Measurements from ENCODE around the gene SNX8.

Gene SNX8

GRCh38 chr7:2259480-2259879, 54.8 kb downstream of the SNX8 start:
- no peak for DNase-seq

DNA sequence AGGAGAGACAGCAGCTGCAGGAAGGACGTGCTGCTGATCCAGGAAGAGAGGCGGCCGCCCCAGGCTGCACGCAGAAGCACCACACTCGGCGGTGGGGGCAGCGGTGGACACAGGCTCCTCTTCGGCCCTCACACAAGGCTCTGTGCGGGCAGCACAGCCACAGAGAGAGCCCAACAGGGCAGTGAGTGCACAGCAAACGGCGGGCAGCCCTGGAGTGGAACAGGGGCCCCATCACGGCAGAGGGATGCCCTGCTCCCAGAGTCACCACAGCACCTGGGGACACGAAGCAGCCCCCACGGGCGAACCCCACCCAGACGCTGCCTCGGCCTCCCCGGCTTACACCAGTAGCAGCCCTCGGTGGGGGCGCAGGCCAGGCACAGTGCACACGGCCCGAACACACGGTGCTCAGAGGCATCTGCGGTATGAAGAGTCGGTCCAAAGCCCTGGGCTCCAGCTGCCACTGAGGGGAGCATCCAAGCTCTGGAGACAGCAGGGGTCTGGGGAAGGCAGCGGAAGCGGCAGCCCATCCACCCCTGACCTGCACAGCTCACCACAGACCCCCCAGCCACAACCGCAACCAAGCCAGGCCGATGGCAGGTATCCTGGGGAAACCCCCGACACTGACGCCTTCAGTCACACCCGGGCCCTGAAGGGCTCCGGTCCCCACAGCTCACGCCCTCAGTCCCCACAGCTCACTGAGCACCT, 55.4 kb downstream of the SNX8 start:
- DNase-seq = no peak

- DNase-seq = no peak
Measured at GRCh38 chr7:2257651-2258050, 56.6 kb downstream of the SNX8 start.

- DNase-seq = no peak
Measured at GRCh38 chr7:2257046-2257551, 57.1 kb downstream of the SNX8 start.

DNA sequence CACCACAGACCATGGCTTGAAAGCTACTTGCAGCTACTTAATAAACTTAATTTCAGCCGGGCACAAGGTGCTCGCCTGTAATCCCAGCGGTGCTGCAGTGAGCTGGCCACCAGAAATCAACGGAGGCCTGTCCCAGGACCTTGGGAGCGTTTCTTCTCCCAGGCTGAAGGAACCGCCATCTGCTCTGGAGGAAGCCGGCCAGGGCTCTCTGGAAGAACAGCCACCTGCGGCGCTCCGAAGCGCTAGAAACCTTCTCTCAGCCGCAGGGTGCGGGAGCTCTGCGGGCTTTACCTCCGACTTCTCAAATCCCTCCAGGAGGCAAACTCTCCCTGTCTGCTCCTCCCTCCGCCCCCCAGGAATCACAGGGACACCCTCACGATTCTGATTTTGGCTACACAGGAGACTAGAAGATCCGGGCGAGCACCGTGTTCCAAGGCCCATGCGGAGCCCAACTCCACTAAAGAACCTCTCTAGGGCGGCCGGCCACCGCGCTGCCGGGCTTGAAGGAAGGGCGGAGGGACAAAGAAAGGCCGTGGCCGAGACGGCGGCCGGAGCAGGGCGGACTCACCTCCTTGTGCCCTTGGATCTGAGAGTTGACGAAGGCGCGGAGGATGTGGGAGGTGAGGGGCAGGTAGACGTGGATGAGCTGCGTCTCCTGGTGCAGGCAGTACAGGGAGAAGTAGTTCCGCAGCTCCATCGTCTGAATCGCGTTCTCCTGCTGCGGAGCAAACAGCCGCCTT, 57.8 kb downstream of the SNX8 start:
- no peak for DNase-seq

- no peak for DNase-seq
Measured at GRCh38 chr7:2255145-2256139, 58.8 kb downstream of the SNX8 start.

DNA sequence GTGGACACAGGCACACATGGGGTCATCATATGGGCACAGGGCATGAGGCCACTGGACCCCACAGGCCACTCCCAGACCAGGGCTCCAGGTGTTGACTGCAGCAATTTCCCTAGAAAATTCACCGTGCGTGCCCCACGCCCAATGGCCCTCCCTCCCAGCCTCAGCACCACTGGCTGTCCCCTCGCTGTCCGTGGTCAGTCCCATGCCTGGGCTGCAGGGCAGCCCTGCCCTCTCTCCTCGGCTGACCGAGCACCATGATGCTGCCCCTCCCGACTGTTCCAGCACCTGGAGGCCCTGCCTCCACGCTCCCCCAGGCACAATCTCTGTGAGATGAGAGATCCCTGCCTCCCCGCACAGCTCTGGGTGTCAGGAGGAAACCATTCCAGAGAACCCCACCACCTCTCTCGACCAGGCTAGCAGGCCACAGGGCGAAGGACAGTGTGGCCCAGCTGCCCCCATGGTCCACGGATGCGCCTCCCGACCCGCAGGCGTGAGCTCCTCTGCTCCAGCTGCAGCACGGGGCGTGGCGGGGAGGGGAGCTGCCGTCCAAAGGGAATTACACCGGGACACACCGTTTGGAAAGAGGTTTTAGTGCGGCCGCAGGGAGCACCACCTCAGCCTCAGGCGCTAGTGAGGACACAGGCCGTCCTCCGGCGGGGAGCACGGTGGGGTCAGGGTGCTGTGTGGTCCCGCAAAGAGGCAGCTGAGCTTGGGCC, 59.7 kb downstream of the SNX8 start:
- no peak for DNase-seq

- DNase-seq = no peak
Measured at GRCh38 chr7:2253525-2254244, 60.6 kb downstream of the SNX8 start.

DNA sequence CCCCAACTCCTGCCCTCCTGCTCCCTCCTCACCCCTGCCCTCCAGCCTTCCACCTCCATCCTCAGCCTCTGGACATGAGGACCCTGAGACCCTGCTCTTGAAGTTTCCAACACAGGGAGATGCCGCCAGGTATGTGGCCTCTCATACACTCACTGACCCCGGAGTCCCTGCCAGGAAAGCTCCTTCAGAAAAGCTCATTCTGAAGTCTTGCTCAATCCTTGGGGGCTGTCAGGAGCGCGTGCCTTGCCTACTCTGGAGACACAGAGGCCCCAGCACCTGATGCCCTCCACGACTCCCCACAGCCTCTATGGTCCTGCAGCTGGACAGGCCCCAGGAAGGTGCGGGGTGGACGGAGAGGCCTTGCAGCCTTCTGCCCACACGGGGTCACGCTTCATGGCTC, 61.2 kb downstream of the SNX8 start:
- no peak for DNase-seq

DNA sequence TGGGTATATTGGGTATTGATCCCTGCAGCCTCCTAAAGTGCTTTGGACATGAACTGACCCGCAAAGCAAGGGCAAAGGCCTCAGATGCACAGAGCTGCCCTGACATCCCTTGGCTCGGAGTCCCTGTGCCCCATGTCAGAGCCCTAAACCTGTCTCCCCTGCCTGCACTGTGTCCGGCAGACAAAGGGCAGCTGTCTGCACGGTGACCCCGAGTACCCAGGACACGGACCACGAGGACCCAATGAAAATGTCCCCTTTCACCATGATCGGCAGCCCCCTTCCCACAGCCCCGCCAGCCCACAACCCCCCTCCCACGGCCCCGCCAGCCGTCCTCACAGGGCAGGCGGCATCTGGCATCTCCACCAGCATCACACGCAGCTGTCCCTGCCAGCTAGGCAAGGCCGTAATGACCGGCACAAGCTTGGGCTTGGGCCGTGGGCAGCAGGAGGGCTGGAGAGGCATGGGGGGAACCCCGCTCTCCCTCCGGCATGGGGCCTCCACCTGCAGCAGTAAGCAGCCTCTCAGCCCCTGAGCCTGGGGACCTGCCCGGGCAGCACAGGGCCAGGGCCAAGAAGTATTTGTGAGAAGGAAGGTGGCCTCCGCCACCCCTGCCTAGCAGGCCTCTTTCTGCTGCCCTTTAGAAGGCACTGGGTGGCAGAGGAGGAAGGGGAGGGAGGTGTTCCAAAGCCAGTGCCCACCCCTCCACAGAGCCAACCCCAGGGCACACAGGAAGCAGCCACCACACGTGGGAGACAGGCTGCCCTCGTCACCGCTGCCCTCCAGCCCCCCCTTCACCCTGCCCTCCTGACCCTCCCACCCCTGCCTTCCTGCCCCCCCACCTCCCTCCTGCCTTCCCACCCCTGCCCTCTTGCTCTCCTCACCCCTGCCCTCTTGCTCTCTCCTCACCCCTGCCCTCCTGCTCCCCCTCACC, 62.1 kb downstream of the SNX8 start:
- no peak for DNase-seq

GRCh38 chr7:2251381-2251780, 62.9 kb downstream of the SNX8 start:
- DNase-seq = no peak

GRCh38 chr7:2249744-2250323, 64.4 kb downstream of the SNX8 start:
- DNase-seq = no peak

GRCh38 chr7:2248984-2249694, 65.1 kb downstream of the SNX8 start:
- DNase-seq = peak; percentile 7

GRCh38 chr7:2247141-2247995, 66.9 kb downstream of the SNX8 start:
- DNase-seq = peak; percentile 16

DNA sequence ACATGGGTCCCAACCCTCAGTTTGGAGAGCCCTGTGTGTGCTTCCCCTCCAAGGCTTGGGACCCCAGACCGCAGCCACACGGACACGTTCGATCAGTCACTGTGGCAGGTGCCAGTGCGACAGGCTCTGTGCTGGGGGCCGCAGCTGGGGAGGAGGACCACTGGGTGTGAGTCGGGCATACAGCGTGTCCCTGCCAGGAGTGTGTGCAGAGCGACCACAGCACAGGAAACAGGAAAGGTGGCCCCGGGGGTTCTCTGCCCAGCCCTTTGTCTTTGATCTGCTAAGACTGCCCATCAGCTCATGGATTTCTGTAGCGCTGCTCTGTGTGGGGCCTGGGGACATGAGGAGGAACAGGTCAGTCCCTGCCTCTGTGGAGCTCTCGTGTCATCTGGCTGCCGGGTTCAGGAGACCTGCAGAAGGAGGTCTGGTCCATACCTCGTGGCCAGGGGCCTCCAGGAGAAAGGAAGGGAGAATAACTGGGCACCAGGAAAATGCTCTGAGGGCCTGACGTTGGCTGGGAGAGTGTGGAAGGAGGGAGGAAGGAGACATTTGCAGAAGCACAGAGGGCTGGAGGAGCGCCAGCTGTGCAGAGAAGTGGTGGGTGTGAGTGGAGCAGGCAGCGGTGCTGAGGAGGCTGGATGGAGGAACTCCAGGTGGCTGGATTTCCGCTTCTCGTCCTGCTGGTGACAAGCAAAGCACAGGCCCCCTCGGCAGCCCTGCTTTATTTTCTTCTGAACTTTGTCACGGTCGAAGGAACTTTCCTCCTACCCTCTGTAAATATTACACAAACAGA, 68.2 kb downstream of the SNX8 start:
- DNase-seq = no peak

DNA sequence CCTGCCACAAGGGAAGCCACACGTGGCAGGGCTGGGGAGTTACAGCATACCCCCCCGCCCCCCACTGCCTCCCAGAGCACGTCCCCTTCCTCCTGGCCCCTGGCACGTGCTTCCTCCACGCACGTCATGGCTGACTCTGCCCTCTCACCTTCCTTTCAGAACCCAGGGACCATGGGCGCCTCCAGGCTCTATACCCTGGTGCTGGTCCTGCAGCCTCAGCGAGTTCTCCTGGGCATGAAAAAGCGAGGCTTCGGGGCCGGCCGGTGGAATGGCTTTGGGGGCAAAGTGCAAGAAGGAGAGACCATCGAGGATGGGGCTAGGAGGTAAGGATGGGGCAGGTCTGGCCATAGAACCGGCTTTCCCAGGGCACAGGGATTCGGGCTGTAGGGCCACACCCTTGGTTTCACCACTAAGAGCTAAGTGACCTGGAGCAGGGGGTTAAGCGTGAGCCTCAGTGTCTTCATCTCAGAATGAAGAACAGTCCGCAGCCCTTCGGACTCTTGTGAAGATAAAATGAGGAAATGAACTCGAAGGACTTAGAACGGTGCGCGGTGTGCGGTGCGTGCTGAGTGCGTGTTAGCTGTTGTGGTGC, 69.7 kb downstream of the SNX8 start:
- no peak for DNase-seq

- no peak for DNase-seq
Measured at GRCh38 chr7:2243458-2243857, 70.8 kb downstream of the SNX8 start.

All from CD4-positive, alpha-beta T cell treated with Interleukin-6 for 4 hours (primary cell).